SK-N-MC (cell line): Measurements from ENCODE around the gene SETD3.

ENCODE experiments used
- EZH2 ChIP-seq: fragments of 200-600 bp; sonication (generic); IDR thresholded peaks from one replicate; pipeline ENCODE4 v1.6.1; 2017; ENCODE audit warnings: antibody characterized with exemption
- FOXP2 ChIP-seq: optimal IDR thresholded peaks from 2 replicates; pipeline ENCODE3; 2011; ENCODE audit warnings: mild to moderate bottlenecking, moderate library complexity; ENCODE audit not compliant: insufficient read depth; ENCODE audit errors: extremely low read length, control extremely low read depth
- POLR2AphosphoS5 ChIP-seq: IDR thresholded peaks from 2 replicates; pipeline ENCODE4 v1.6.1; 2012; ENCODE audit warnings: mild to moderate bottlenecking, low read depth, low read length, borderline replicate concordance

GRCh38 chr14:99413911-99414310 is 66.7 kb downstream of the SETD3 start:
- TF ChIP-seq EZH2 (no peak), POLR2AphosphoS5 (no peak), FOXP2 (no peak)
